GM12873 (cell line): ENCODE measurements around the gene RABGAP1L.

Experiments
- TF ChIP-seq, protein P1 (sequence below): IDR thresholded peaks from 2 replicates; pipeline ENCODE4 v1.5.1; 2012; ENCODE audit warnings: low read depth, mild to moderate bottlenecking, moderate library complexity, low read length, control low read depth; ENCODE audit not compliant: insufficient read depth; ENCODE audit errors: missing control alignments

The RABGAP1L gene

DNA sequence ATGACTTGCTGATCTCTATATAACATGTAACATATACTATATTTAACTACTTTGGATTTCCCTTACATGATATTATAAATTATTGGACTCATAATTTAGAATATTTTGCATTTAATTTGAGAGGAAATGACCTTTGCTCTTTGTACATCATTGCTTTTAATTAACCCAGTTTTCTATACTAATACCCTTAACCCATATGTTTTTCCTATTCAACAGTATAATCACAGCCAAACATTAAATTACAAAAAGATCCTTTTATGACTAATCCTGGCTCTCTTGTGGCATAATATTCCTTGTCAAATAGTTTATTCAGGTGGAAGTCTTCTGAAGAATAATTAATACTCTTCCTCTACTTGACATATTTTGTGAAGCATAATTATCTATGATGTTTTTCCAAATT lies 232.4 kb downstream of the RABGAP1L start:
- TF ChIP-seq, protein P1, sequence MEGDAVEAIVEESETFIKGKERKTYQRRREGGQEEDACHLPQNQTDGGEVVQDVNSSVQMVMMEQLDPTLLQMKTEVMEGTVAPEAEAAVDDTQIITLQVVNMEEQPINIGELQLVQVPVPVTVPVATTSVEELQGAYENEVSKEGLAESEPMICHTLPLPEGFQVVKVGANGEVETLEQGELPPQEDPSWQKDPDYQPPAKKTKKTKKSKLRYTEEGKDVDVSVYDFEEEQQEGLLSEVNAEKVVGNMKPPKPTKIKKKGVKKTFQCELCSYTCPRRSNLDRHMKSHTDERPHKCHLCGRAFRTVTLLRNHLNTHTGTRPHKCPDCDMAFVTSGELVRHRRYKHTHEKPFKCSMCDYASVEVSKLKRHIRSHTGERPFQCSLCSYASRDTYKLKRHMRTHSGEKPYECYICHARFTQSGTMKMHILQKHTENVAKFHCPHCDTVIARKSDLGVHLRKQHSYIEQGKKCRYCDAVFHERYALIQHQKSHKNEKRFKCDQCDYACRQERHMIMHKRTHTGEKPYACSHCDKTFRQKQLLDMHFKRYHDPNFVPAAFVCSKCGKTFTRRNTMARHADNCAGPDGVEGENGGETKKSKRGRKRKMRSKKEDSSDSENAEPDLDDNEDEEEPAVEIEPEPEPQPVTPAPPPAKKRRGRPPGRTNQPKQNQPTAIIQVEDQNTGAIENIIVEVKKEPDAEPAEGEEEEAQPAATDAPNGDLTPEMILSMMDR, result no peak

DNA sequence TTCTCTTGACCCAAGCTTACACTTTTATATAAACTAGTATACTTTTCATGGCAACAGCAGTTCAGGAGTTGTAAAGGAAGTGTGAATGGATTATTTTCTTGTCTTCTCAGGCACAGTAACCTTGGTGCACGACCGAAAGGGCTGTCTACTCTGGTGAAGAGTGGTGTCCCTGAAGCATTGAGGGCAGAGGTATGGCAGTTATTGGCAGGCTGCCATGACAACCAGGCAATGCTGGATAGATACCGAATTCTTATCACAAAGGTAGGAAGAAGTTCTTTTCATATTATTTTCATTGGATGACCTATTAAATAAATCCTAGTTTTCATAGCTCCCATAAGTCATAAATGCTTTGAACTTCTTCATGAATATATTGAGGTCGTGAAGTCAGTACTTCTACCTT lies 234.6 kb downstream of the RABGAP1L start:
- TF ChIP-seq, protein P1, result no peak

GRCh38 chr1:174397261-174397660 lies 237.9 kb downstream of the RABGAP1L start:
- TF ChIP-seq, protein P1, result no peak

DNA sequence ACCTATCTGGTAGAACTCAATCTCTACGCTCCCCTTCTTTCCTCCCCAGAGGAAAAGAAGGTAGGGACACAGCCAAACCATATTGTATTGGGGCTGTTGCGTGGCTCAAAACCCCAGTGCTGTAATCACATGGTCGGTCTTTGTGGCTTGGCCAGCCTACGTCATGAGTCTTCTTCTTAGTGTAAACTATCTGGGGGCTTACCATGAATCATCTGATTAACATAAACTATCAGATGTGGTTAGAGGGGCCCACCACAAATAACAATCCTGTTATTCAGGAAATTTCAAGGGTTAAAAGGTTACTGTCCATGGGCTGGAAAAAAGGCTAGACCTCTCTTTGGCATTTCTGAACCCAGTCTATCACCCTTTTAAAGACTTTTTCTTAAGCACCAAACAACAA lies 238.9 kb downstream of the RABGAP1L start:
- TF ChIP-seq, protein P1, result no peak

GRCh38 chr1:174399211-174399610 lies 239.9 kb downstream of the RABGAP1L start:
- TF ChIP-seq, protein P1, result no peak

- TF ChIP-seq, protein P1, result no peak
Measured at GRCh38 chr1:174401075-174401474, 241.8 kb downstream of the RABGAP1L start.

DNA sequence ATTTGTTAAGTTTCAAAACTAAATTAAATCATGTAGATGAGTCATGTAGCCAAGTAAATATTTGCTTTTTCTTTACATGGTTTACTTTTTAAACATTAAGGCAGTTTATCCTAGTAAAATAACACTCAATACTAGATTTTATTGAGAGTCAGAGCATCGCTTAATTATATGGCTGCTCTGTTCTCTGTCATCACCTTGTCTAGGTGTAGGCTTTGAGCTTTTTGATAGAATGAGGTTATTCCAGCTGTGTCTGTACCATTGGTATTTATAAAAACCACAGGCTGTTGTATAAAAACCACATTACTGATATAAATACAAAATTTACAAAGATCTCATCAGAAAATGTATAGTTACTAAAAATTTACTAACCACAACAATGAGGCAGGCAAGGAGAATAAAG lies 245.9 kb downstream of the RABGAP1L start:
- TF ChIP-seq, protein P1, result no peak
